Measurements from ENCODE around the gene GPR137B. TPM values are rescaled to one million over a fixed set of nuclear protein-coding genes. Genes with fewer than 3 reads are reported as not detected.
A peak's percentile ranks its signal among the peaks of the same experiment; 100 is the strongest.
"Not testable (repeated sequence)": the region's sequence is repeated elsewhere in the genome, so short reads cannot be mapped to it uniquely, and the experiment has no call there.

The GPR137B gene, protein sequence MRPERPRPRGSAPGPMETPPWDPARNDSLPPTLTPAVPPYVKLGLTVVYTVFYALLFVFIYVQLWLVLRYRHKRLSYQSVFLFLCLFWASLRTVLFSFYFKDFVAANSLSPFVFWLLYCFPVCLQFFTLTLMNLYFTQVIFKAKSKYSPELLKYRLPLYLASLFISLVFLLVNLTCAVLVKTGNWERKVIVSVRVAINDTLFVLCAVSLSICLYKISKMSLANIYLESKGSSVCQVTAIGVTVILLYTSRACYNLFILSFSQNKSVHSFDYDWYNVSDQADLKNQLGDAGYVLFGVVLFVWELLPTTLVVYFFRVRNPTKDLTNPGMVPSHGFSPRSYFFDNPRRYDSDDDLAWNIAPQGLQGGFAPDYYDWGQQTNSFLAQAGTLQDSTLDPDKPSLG
- 1 to 10 TPM; 8.6 to 9.5 TPM for total RNA-seq

DNA sequence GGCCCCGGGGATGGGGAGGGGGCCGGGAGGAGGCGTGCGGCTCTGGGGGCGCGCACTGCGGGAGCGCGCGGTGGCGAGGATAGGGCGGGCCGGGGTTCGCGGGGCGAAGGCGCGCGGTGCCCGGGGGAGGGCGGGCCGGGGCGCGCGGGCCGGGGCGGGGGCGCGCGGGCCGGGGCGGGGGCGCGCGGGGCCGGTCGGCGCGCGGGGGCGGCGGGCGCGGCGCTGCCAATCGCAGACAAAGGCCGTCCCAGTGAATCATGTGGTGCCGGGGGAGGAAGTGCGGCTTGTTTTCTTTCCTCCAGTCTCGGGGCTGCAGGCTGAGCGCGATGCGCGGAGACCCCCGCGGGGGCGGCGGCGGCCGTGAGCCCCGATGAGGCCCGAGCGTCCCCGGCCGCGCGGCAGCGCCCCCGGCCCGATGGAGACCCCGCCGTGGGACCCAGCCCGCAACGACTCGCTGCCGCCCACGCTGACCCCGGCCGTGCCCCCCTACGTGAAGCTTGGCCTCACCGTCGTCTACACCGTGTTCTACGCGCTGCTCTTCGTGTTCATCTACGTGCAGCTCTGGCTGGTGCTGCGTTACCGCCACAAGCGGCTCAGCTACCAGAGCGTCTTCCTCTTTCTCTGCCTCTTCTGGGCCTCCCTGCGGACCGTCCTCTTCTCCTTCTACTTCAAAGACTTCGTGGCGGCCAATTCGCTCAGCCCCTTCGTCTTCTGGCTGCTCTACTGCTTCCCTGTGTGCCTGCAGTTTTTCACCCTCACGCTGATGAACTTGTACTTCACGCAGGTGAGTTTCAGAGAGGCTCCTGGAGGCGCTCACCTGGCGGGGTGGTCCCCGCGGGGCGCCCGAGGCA, at the start of gene GPR137B:
GPR137B (plus strand) TSS at position 287 of the 851 bp plus-strand sequence; CDS start at position 371, 84 bp downstream.
- ChIA-PET CTCF (no interaction called here), POLR2A (interaction anchor here (1.2 to 1.8 kb wide), 2 partner anchors 14 to 139 kb away, joined by 4 to 7 read pairs; partner anchors contain the start of gene ERO1B)
- Mint-ChIP-seq H3K4me3 (peak within 1 kb of the TSS; percentile 95), H3K27me3 (peaks cover 47% of the 10 kb centered on the region), H3K27ac (peak within 1 kb of the TSS; percentile 64), H3K9me3 (no peaks in the 10 kb centered on the region), H3K4me1 (peaks cover 28% of the 10 kb centered on the region), H3K36me3 (ENCODE audit: low read depth) (peaks cover 6% of the 10 kb centered on the region)
- DNase-seq, result peak; percentile 67

DNA sequence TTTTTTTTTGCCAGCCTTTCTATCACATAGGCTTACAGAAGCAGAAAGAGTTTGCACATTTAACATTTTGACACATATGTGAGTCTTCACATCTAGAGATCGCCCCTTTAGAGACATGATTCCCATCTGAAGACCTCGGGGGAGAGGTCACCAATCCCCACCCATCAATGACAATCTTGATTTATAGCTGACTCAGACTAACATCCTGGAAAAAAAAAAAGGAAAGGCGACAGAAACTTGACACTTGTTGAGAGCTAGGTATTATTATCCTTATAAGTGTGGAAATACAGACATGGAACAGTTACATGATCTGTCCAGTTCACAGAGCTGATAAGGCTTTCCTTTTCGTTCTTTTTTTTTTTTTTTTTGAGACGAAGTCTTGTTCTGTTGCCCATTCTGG, 49.4 kb upstream of the GPR137B start:
- H3K4me3 Mint-ChIP-seq, result no peak overlapping the region
- H3K9me3 Mint-ChIP-seq, result peaks cover 19% of the 10 kb centered on the region
- H3K4me1 Mint-ChIP-seq, result peaks cover 5% of the 10 kb centered on the region
- DNase-seq, result no peak
- CTCF ChIA-PET, result interaction anchor here (0.7 kb wide), 1 partner anchor 1451 kb away, joined by 3 read pairs; no protein-coding TSS in a partner anchor
- H3K27me3 Mint-ChIP-seq, result no peaks in the 10 kb centered on the region
- no peak overlapping the region for H3K27ac Mint-ChIP-seq
- no peaks in the 10 kb centered on the region for H3K36me3 Mint-ChIP-seq (ENCODE audit: low read depth)
- POLR2A ChIA-PET, result no interaction called here

DNA sequence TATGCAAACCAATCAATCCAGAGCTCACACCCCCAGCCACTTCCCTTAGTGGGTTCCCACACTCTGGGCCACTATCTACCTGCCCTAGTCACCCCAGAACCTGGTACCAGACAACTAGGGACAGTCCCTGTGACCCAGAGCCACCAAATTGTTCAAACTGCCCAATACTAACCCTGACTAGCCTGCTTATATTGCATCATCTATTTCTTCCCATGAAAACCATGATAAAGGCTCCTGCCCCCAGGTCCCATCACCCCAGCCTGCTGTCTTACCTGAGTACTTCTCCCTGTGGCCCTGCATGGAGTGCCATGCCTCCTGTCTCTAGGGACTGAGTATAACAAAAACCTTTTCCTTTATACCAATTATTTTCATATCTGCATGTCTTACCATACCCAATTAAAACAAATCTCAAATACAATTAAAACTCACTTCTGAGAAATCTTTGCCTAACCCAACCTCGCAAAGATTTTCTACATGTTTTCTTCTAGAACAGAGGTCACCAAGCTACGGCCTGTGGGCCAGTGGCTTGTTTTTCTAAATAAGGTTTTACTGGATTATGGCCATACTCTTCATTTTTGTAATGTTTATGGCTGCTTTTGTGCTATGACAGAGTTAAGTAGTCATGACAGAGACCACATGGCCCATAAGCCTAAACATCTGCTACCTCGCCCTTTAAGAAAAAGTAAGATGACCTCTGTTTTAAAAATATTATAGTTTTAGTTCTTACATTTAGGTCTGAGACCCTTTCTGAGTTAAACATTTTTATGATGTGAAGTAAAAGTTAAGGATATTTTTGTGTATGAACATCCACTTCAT, 46.4 kb upstream of the GPR137B start:
- no peak overlapping the region for H3K4me3 Mint-ChIP-seq
- no peak for DNase-seq
- peaks cover 19% of the 10 kb centered on the region for H3K9me3 Mint-ChIP-seq
- no peaks in the 10 kb centered on the region for H3K36me3 Mint-ChIP-seq (ENCODE audit: low read depth)
- H3K27me3 Mint-ChIP-seq, result no peaks in the 10 kb centered on the region
- ChIA-PET CTCF (no interaction called here), POLR2A (no interaction called here)
- H3K27ac Mint-ChIP-seq, result no peak overlapping the region
- H3K4me1 Mint-ChIP-seq, result no peaks in the 10 kb centered on the region

DNA sequence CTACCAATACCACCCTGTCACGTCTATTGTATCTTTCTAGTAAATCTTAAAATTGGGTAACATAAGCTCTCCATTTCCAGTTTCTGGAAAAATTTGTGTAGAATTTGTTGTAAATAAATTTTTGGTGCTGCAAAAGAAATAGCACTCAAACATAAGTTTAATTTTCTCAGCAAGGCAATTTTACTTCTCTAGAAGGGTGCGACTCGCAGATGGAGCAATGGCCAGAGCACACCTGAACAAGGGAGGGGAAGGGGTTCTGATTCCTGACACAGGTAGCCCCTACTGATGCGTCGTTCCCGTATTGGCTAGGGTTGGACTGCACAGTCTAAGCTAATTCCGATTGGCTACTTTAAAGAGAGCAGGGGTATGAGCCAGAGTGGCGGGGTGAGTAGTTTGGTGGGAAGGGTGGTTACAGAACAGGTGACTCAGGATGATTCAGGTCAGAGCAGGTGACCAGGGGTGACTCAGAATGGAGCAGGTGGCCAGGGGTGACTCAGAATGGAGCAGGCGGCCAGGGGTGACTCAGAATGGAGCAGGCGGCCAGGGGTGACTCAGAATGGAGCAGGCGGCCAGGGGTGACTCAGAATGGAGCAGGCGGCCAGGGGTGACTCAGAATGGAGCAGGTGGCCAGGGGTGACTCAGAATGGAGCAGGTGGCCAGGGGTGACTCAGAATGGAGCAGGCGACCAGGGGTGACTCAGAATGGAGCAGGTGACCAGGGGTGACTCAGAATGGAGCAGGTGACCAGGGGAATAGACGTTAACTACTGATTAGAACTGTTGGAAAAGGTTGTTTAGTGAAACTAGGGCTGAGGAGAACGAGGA, 45.5 kb upstream of the GPR137B start:
- H3K27me3 Mint-ChIP-seq; H3K36me3 Mint-ChIP-seq (ENCODE audit: low read depth); POLR2A ChIA-PET; H3K4me3 Mint-ChIP-seq; CTCF ChIA-PET; H3K4me1 Mint-ChIP-seq: not testable (repeated sequence)
- Mint-ChIP-seq H3K27ac (peak overlapping the region; percentile 69), H3K9me3 (peaks cover 19% of the 10 kb centered on the region)
- DNase-seq, result peak; percentile 86

DNA sequence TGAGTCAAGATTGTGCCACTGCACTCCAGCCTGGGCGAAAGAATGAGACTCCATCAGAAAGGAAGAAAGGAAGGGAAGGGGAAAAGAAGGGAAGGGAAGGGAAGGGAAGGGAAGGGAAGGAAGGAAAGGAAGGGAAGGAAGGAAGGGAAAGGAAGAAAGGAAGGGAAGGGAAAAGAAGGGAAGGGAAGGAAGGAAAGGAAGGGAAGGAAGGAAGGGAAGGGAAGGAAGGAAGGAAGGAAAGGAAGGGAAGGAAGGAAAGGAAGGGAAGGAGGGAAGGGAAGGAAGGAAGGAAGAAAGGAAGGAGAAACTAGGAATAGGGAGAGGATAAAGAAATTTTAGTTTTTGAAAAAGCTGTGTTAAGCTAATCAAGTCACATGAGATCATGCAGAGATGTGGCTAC, 44.1 kb upstream of the GPR137B start:
- peaks cover 19% of the 10 kb centered on the region for H3K9me3 Mint-ChIP-seq
- no peak overlapping the region for H3K4me3 Mint-ChIP-seq
- no peaks in the 10 kb centered on the region for H3K4me1 Mint-ChIP-seq
- ChIA-PET POLR2A (no interaction called here), CTCF (no interaction called here)
- no peak overlapping the region for H3K27ac Mint-ChIP-seq
- DNase-seq, result no peak
- no peaks in the 10 kb centered on the region for H3K27me3 Mint-ChIP-seq
- H3K36me3 Mint-ChIP-seq (ENCODE audit: low read depth), result no peaks in the 10 kb centered on the region

DNA sequence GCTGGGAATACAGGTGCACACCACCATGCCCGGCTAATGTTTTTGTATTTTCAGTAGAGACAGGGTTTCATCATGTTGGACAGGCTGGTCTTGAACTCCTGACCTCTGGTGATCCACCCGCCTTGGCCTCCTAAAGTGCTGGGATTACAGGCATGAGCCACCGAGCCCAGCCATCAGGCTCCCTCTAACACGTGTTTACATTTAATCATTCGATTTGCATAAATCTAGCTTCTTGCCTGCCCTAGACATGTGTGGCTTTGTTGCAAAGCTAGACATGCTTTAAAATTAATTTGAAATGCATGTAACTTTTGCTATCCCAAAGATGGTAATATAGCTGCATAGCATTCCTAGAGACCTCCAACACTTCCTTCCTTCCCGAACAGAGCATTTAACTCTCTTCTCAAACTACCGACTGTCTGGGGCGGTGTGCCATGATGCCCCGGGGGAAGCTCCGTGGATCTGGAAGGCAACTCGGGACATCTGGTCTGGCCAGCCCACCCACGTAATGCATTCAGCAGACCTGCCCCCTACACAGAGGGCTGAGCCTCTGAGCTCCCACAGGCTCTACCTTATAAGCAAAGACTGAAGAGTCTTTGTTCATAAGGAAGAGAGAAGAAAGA, 42.9 kb upstream of the GPR137B start:
- no peak overlapping the region for H3K4me3 Mint-ChIP-seq
- H3K27ac Mint-ChIP-seq, result no peak overlapping the region
- no peaks in the 10 kb centered on the region for H3K27me3 Mint-ChIP-seq
- peaks cover 2% of the 10 kb centered on the region for H3K4me1 Mint-ChIP-seq
- POLR2A ChIA-PET, result no interaction called here
- no peaks in the 10 kb centered on the region for H3K36me3 Mint-ChIP-seq (ENCODE audit: low read depth)
- H3K9me3 Mint-ChIP-seq, result peaks cover 19% of the 10 kb centered on the region
- CTCF ChIA-PET, result no interaction called here
- no peak for DNase-seq

DNA sequence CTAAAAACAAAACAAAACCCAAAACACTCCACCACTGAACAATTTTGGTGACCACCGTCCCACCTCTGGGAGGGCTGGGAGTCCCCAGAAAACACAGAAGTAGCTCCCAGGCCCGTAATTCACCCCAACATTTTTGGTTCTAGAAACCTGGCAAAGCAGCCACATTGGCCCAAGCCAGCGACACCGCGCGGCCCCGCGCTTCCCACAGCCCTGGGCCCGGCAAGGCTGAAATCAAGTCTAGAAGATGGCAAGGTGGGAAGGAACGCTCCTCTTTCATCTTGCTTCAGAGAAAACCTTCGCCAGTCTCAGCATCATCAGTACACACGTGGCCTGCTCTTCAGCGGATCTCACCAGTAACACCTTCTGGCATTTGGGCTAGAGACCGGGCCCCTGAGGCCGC, 41.5 kb upstream of the GPR137B start:
- H3K4me3 Mint-ChIP-seq, result no peak overlapping the region
- no peaks in the 10 kb centered on the region for H3K36me3 Mint-ChIP-seq (ENCODE audit: low read depth)
- DNase-seq, result no peak
- H3K9me3 Mint-ChIP-seq, result peaks cover 13% of the 10 kb centered on the region
- H3K27me3 Mint-ChIP-seq, result no peaks in the 10 kb centered on the region
- ChIA-PET CTCF (no interaction called here), POLR2A (no interaction called here)
- H3K27ac Mint-ChIP-seq, result no peak overlapping the region
- H3K4me1 Mint-ChIP-seq, result peaks cover 2% of the 10 kb centered on the region

DNA sequence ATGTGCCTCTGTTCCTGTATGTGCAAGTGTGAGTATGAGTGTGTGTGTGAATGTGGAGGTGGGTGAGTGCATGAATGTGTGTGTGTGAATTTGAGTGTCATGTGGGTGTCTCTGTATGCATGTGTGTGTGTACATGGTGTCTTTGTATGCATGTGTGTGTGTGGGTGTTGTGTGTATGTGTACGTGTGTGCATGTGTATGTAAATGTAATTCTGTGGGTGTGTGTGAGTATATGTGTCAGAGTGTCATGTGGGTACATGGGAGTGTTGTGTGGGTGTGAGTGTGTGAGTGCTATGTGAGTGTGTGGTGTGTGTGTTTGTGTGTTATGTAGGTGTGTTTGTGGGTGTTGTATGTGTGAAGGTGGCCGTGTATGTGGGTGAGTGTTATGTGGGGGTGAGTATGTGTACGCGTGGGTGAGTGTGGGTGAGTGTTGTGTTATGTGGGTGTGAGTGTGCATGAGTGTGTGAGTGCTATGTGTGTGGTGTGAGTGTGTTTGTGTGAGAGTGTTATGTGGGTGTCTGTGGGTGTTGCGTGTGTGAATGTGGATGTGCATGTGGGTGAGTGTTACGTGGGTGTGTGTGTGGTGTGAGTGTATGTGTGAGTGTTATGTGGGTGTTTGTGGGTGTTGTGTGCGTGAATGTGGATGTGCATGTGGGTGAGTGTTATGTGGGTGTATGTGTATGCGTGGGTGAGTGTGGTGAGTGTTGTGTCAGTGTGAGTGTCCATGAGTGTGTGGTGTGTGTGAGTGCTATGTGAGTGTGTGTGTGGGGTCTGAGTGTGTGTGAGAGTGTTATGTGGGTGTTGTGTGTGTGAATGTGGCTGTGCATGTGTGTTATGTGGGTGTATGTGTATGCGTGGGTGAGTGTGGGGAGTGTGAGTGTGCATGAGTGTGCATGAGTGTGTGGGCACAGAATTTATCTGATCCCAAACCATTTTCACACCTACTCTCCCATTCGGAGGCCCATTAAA, 40.8 kb upstream of the GPR137B start:
- Mint-ChIP-seq H3K36me3 (ENCODE audit: low read depth) (no peaks in the 10 kb centered on the region), H3K4me3 (no peak overlapping the region), H3K27ac (no peak overlapping the region), H3K4me1 (peaks cover 2% of the 10 kb centered on the region), H3K9me3 (peaks cover 9% of the 10 kb centered on the region), H3K27me3 (no peaks in the 10 kb centered on the region)
- ChIA-PET POLR2A (no interaction called here), CTCF (no interaction called here)
- no peak for DNase-seq

DNA sequence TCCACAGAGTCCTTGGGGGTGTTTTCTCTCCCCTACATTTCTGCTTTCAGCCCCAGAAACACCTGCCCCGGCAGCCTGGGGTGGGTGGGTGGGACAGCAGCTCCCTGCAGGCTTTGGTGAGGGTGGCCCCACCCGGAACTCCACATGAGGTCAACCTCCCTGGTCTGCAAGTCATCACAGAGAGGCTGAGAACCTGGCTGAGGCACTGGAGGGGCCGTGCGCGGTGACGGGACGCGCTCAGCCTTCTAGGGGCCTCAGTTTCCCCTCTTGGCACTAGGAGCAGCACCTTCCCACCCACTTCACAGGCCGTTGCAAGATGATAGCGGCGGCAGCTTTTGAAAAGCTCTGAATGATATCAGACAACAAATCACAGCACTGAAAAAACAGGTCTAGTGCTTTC, 39.7 kb upstream of the GPR137B start:
- H3K27ac Mint-ChIP-seq, result no peak overlapping the region

DNA sequence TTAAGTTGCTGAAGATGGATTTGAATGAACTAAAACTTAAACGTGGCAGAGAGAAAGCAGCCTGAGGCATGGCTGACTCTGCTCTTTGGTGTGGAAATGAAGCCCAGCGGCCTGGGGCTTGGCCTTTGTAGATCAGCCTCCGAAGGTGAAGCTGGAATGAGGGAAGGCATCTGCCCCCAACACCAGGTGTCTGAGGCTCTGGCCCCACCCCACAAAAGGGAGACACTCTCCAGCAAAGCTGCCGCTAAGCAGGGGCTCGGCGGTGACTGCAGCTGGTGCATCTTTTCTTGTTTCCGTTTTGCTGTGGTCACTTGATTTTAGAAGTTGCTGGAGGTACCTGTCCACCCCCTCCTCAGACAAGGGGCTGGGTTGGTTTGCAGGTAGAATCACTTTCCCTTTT, 39.3 kb upstream of the GPR137B start:
- Mint-ChIP-seq H3K27me3 (no peaks in the 10 kb centered on the region), H3K9me3 (no peaks in the 10 kb centered on the region), H3K36me3 (ENCODE audit: low read depth) (no peaks in the 10 kb centered on the region), H3K27ac (no peak overlapping the region), H3K4me1 (peaks cover 11% of the 10 kb centered on the region), H3K4me3 (no peak overlapping the region)
- CTCF ChIA-PET, result interaction anchor here (1.2 kb wide), 1 partner anchor 349 kb away, joined by 3 read pairs; no protein-coding TSS in a partner anchor
- POLR2A ChIA-PET, result no interaction called here
- no peak for DNase-seq

More for the DNA sequence above, 39.7 kb upstream of the GPR137B start:
- no peaks in the 10 kb centered on the region for H3K36me3 Mint-ChIP-seq (ENCODE audit: low read depth)
- peaks cover 11% of the 10 kb centered on the region for H3K4me1 Mint-ChIP-seq
- no peak overlapping the region for H3K4me3 Mint-ChIP-seq
- CTCF ChIA-PET, result interaction anchor here (1.2 kb wide), 1 partner anchor 349 kb away, joined by 3 read pairs; no protein-coding TSS in a partner anchor
- DNase-seq, result no peak
- POLR2A ChIA-PET, result no interaction called here
- no peaks in the 10 kb centered on the region for H3K27me3 Mint-ChIP-seq
- H3K9me3 Mint-ChIP-seq, result peaks cover 2% of the 10 kb centered on the region

DNA sequence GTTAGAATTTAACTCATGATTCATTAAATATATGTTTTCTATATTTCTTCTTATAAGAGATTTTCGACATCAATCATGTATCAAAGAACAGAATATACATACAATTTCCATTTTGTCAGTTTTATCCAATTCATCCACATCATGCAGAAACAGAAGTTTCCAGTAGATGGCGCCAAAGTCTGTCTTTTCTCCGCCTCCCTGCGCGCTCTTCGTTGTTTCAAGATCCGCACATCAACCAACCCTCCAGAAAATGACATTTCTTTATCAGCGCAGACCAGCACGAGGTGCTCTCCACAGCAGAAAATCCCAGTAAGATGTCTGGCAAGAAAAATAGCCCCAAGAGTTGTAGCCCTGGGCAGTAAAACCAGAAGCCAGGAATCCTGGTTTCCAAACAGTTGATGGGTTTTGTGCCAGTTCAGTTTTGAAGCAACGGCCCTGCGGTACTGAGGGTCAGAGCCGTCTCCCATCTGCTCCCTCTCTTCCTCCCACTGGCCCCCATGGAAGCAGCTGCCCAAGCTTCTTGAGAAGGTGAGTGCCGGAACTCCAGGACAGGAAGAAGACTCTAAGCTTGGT, 38.6 kb upstream of the GPR137B start:
- no peak overlapping the region for H3K27ac Mint-ChIP-seq
- peaks cover 11% of the 10 kb centered on the region for H3K4me1 Mint-ChIP-seq
- H3K27me3 Mint-ChIP-seq, result no peaks in the 10 kb centered on the region
- DNase-seq, result peak; percentile 63
- no peaks in the 10 kb centered on the region for H3K36me3 Mint-ChIP-seq (ENCODE audit: low read depth)
- no peaks in the 10 kb centered on the region for H3K9me3 Mint-ChIP-seq
- POLR2A ChIA-PET, result no interaction called here
- no peak overlapping the region for H3K4me3 Mint-ChIP-seq
- CTCF ChIA-PET, result interaction anchor here (0.6 to 1.9 kb wide), 4 partner anchors 132 to 501 kb away, joined by 3 to 5 read pairs (median 3); no protein-coding TSS in a partner anchor

All from activated CD4-positive, alpha-beta memory T cell treated with anti-CD3 and anti-CD28 coated beads, Interleukin-2, amount 10 ng/mL, durations not matched to agents 7 days and 5 days (primary cell).